ENCODE data around the gene SYNGR1.

GRCh38 chr22:39417641-39418040, 67.8 kb downstream of the SYNGR1 start:
- TF ChIP-seq, protein P1, sequence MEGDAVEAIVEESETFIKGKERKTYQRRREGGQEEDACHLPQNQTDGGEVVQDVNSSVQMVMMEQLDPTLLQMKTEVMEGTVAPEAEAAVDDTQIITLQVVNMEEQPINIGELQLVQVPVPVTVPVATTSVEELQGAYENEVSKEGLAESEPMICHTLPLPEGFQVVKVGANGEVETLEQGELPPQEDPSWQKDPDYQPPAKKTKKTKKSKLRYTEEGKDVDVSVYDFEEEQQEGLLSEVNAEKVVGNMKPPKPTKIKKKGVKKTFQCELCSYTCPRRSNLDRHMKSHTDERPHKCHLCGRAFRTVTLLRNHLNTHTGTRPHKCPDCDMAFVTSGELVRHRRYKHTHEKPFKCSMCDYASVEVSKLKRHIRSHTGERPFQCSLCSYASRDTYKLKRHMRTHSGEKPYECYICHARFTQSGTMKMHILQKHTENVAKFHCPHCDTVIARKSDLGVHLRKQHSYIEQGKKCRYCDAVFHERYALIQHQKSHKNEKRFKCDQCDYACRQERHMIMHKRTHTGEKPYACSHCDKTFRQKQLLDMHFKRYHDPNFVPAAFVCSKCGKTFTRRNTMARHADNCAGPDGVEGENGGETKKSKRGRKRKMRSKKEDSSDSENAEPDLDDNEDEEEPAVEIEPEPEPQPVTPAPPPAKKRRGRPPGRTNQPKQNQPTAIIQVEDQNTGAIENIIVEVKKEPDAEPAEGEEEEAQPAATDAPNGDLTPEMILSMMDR (conservative IDR thresholded peaks at IDR 0.05; ENCODE audit: low read depth, low read length) = no peak
- no peak for TF ChIP-seq EZH2 (IDR thresholded peaks at IDR 0.05; ENCODE audit: low read length, unreplicated experiment)

Data from PC-3 (cell line).